ENCODE data around the gene UPK3BL2.
"Not testable (repeated sequence)": the region's sequence is repeated elsewhere in the genome, so short reads cannot be mapped to it uniquely, and the experiment has no call there.

DNA sequence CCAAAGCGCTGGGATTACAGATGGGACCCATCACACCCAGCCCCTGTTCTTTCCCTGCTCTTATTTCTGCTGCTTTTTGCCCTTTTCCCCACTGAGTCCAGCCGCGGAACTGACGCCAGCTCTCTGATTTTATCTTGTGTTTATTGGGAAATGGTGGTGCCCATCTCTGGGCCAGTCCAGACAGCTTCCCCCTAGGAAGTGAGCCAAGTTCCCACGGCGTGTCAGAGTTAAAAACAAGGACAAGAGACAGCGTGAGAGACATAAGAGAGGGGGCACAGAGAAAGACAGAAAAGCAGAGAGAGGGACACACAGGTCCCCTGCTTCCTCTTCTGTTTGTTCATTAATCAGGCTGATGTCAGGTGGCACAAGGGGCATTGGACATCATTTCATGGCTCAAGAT lies 11.9 kb downstream of the UPK3BL2 start:
- TF ChIP-seq, protein P1, sequence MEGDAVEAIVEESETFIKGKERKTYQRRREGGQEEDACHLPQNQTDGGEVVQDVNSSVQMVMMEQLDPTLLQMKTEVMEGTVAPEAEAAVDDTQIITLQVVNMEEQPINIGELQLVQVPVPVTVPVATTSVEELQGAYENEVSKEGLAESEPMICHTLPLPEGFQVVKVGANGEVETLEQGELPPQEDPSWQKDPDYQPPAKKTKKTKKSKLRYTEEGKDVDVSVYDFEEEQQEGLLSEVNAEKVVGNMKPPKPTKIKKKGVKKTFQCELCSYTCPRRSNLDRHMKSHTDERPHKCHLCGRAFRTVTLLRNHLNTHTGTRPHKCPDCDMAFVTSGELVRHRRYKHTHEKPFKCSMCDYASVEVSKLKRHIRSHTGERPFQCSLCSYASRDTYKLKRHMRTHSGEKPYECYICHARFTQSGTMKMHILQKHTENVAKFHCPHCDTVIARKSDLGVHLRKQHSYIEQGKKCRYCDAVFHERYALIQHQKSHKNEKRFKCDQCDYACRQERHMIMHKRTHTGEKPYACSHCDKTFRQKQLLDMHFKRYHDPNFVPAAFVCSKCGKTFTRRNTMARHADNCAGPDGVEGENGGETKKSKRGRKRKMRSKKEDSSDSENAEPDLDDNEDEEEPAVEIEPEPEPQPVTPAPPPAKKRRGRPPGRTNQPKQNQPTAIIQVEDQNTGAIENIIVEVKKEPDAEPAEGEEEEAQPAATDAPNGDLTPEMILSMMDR (conservative IDR thresholded peaks at IDR 0.05 in 1 of 2, IDR thresholded peaks at IDR 0.05 in 1 of 2; ENCODE audit: low read depth in 1 of 2, low read length in 2 of 2), result not testable (repeated sequence)
- not testable (repeated sequence) for TF ChIP-seq EZH2 (IDR thresholded peaks at IDR 0.05; ENCODE audit: low read length, missing control alignments)

Data from fibroblast of lung (primary cell).